GM19372 (cell line): ENCODE data around the gene MYO16.
"Not testable (repeated sequence)": the region's sequence is repeated elsewhere in the genome, so short reads cannot be mapped to it uniquely, and the experiment has no call there.

Source experiments
- ATAC-seq: cut with Tn5 transposase; IDR thresholded peaks from one replicate; pipeline ENCODE4 v1.9.1; 2021; ENCODE audit warnings: mild to moderate bottlenecking, low read depth, moderate library complexity; ENCODE audit not compliant: unreplicated experiment

MYO16 gene

GRCh38 chr13:108961542-108962125, 332.2 kb downstream of the MYO16 start:
- peak; percentile 86 for ATAC-seq

GRCh38 chr13:108962654-108963053, 333.2 kb downstream of the MYO16 start:
- ATAC-seq = no peak

- ATAC-seq = no peak
Measured at GRCh38 chr13:108963276-108963810, 333.9 kb downstream of the MYO16 start.

- ATAC-seq = no peak
Measured at GRCh38 chr13:108963846-108964600, 334.6 kb downstream of the MYO16 start.

GRCh38 chr13:108964606-108965005, 335.2 kb downstream of the MYO16 start:
- ATAC-seq = no peak

- no peak for ATAC-seq
Measured at GRCh38 chr13:108967371-108967770, 338.0 kb downstream of the MYO16 start.

GRCh38 chr13:108968566-108968965, 339.2 kb downstream of the MYO16 start:
- no peak for ATAC-seq

- ATAC-seq = no peak
Measured at GRCh38 chr13:108974686-108975085, 345.3 kb downstream of the MYO16 start.

- ATAC-seq = no peak
Measured at GRCh38 chr13:108980237-108980636, 350.8 kb downstream of the MYO16 start.

- no peak for ATAC-seq
Measured at GRCh38 chr13:108981407-108981806, 352.0 kb downstream of the MYO16 start.

GRCh38 chr13:108983273-108983672, 353.9 kb downstream of the MYO16 start:
- ATAC-seq = no peak

GRCh38 chr13:108984251-108984920, 355.0 kb downstream of the MYO16 start:
- ATAC-seq = no peak

- ATAC-seq = no peak
Measured at GRCh38 chr13:108985166-108985565, 355.8 kb downstream of the MYO16 start.

GRCh38 chr13:108987517-108987916, 358.1 kb downstream of the MYO16 start:
- ATAC-seq = no peak

- no peak for ATAC-seq
Measured at GRCh38 chr13:108987944-108988343, 358.5 kb downstream of the MYO16 start.

- ATAC-seq = not testable (repeated sequence)
Measured at GRCh38 chr13:108991416-108991815, 362.0 kb downstream of the MYO16 start.

- ATAC-seq = no peak
Measured at GRCh38 chr13:108993346-108993745, 363.9 kb downstream of the MYO16 start.

- ATAC-seq = no peak
Measured at GRCh38 chr13:108996430-108996829, 367.0 kb downstream of the MYO16 start.

- ATAC-seq = no peak
Measured at GRCh38 chr13:109000207-109000606, 370.8 kb downstream of the MYO16 start.

- no peak for ATAC-seq
Measured at GRCh38 chr13:109002934-109003333, 373.5 kb downstream of the MYO16 start.

- no peak for ATAC-seq
Measured at GRCh38 chr13:109007946-109008345, 378.5 kb downstream of the MYO16 start.
